Activated CD4-positive, alpha-beta T cell treated with anti-CD3 and anti-CD28 coated beads, Interleukin-2, amount 10 ng/mL, durations not matched to agents 24 days and 14 days (primary cell): ENCODE data around the gene PAK2. TPM values are rescaled to one million over a fixed set of nuclear protein-coding genes. Genes with fewer than 3 reads are reported as not detected.
"Not testable (repeated sequence)": the region's sequence is repeated elsewhere in the genome, so short reads cannot be mapped to it uniquely, and the experiment has no call there.

Source experiments
- DNase-seq: peaks from one replicate; pipeline ENCODE4 v3.0.0; 2022
- H3K27ac Mint-ChIP-seq: one replicate; pipeline ENCODE4 v1.8.0; 2022; ENCODE audit warnings: mild to moderate bottlenecking, mixed read lengths
- H3K27me3 Mint-ChIP-seq: one replicate; pipeline ENCODE4 v1.8.0; 2022; ENCODE audit warnings: mixed read lengths
- H3K36me3 Mint-ChIP-seq: one replicate; pipeline ENCODE4 v1.8.0; 2022; ENCODE audit warnings: low read depth, mild to moderate bottlenecking, mixed read lengths
- H3K4me1 Mint-ChIP-seq: one replicate; pipeline ENCODE4 v1.8.0; 2021; ENCODE audit warnings: mixed read lengths
- H3K4me3 Mint-ChIP-seq: one replicate; pipeline ENCODE4 v1.8.0; 2022; ENCODE audit warnings: mild to moderate bottlenecking, moderate library complexity, mixed read lengths
- H3K9me3 Mint-ChIP-seq: one replicate; pipeline ENCODE4 v1.8.0; 2021; ENCODE audit warnings: mixed read lengths
- intact Hi-C: fragments of 100-400 bp; cut with micrococcal nuclease; formaldehyde crosslinking; loops from one replicate; pipeline ENCODE4 v1.15.1; 2023
- total RNA-seq: library from RNA; stranded (reverse); gene quantifications from 2 replicates; pipeline ENCODE4 v1.2.3, GENCODE V29; 2022

PAK2 gene
- total RNA-seq, 1 donor from 2014 or later, result 81.1 TPM

GRCh38 chr3:196863000-196863399 is 123.3 kb downstream of the PAK2 start:
- peaks cover 11% of the 10 kb centered on the region for H3K9me3 Mint-ChIP-seq
- intact Hi-C loops, H3K27me3 Mint-ChIP-seq, H3K36me3 Mint-ChIP-seq, H3K4me1 Mint-ChIP-seq, H3K4me3 Mint-ChIP-seq, H3K27ac Mint-ChIP-seq, DNase-seq: not testable (repeated sequence)

- Mint-ChIP-seq H3K4me1 (peaks cover 17% of the 10 kb centered on the region), H3K4me3 (peak overlapping the region; percentile 78), H3K36me3 (peaks cover 6% of the 10 kb centered on the region), H3K9me3 (peaks cover 3% of the 10 kb centered on the region), H3K27me3 (no peaks in the 10 kb centered on the region), H3K27ac (peak overlapping the region; percentile 90)
- intact Hi-C loops, result loop anchor here (1.0 kb wide), 3 partner anchors 75 to 128 kb away; partner anchors contain the start of genes NCBP2, PAK2 and PIGZ
- no peak for DNase-seq
These were observed 127.5 kb downstream of the PAK2 start for GRCh38 chr3:196867155-196867506.

- DNase-seq, result peak; percentile 97
- H3K9me3 Mint-ChIP-seq, result peaks cover 3% of the 10 kb centered on the region
- H3K27ac Mint-ChIP-seq, result peak within 1 kb of the TSS; percentile 93
- H3K4me1 Mint-ChIP-seq, result peaks cover 17% of the 10 kb centered on the region
- H3K36me3 Mint-ChIP-seq, result peaks cover 7% of the 10 kb centered on the region
- no peaks in the 10 kb centered on the region for H3K27me3 Mint-ChIP-seq
- peak within 1 kb of the TSS; percentile 96 for H3K4me3 Mint-ChIP-seq
- intact Hi-C loops, result loop anchor here (1.0 kb wide), 4 partner anchors 75 to 258 kb away; partner anchors contain the start of genes NCBP2, PAK2 and PIGZ
These were observed 128.0 kb downstream of the PAK2 start, which contains the start of gene SENP5 for GRCh38 chr3:196867507-196868296. Gene SENP5 (plus strand): TSS chr3:196867920. CDS start chr3:196885182, 17,262 bp downstream.

GRCh38 chr3:196868297-196868661 is 128.6 kb downstream of the PAK2 start:
- Mint-ChIP-seq H3K36me3 (peaks cover 10% of the 10 kb centered on the region), H3K4me3 (peak overlapping the region; percentile 96), H3K27me3 (no peaks in the 10 kb centered on the region), H3K27ac (peak overlapping the region; percentile 93), H3K9me3 (peaks cover 3% of the 10 kb centered on the region), H3K4me1 (peaks cover 17% of the 10 kb centered on the region)
- peak; percentile 77 for DNase-seq
- intact Hi-C loops, result loop anchor here (1.0 kb wide), 1 partner anchor 259 kb away; no protein-coding TSS in a partner anchor

- intact Hi-C loops, result no loop called here
- Mint-ChIP-seq H3K27ac (no peak overlapping the region), H3K4me3 (no peak overlapping the region), H3K4me1 (peaks cover 18% of the 10 kb centered on the region), H3K9me3 (no peaks in the 10 kb centered on the region), H3K27me3 (no peaks in the 10 kb centered on the region), H3K36me3 (peaks cover 13% of the 10 kb centered on the region)
- no peak for DNase-seq
These were observed 132.7 kb downstream of the PAK2 start for GRCh38 chr3:196872316-196872715.

- DNase-seq, result not testable (repeated sequence)
- H3K4me1 Mint-ChIP-seq, result peaks cover 23% of the 10 kb centered on the region
These were observed 134.9 kb downstream of the PAK2 start for GRCh38 chr3:196874511-196875094.

GRCh38 chr3:196875258-196875657 is 135.6 kb downstream of the PAK2 start:
- intact Hi-C loops, result no loop called here
- H3K9me3 Mint-ChIP-seq, result no peaks in the 10 kb centered on the region
- no peak overlapping the region for H3K4me3 Mint-ChIP-seq
- DNase-seq, result no peak
- H3K4me1 Mint-ChIP-seq, result peaks cover 21% of the 10 kb centered on the region
- no peaks in the 10 kb centered on the region for H3K27me3 Mint-ChIP-seq
- no peak overlapping the region for H3K27ac Mint-ChIP-seq
- H3K36me3 Mint-ChIP-seq, result peaks cover 15% of the 10 kb centered on the region

More at GRCh38 chr3:196874511-196875094, 134.9 kb downstream of the PAK2 start:
- H3K36me3 Mint-ChIP-seq, result peaks cover 15% of the 10 kb centered on the region
- H3K4me3 Mint-ChIP-seq, H3K27me3 Mint-ChIP-seq, H3K9me3 Mint-ChIP-seq, H3K27ac Mint-ChIP-seq, intact Hi-C loops: not testable (repeated sequence)

Other genes starting within 250 kb of the PAK2 start
- 32.8 and 33.3 TPM in 2 replicates for gene RNF168, start 236.1 kb upstream of the PAK2 start, total RNA-seq
- not detected in 2 replicates for gene SMCO1, start 224.5 kb upstream of the PAK2 start, total RNA-seq
- 18.4 and 24.5 TPM in 2 replicates for gene WDR53, start 171.3 kb upstream of the PAK2 start, total RNA-seq
- 25.5 and 25.9 TPM in 2 replicates for gene FBXO45, start 171.2 kb upstream of the PAK2 start, total RNA-seq
- gene NRROS, start 100.2 kb upstream of the PAK2 start, total RNA-seq, result 38.2 and 39.0 TPM in 2 replicates
- gene CEP19, start 27.6 kb upstream of the PAK2 start, total RNA-seq, result 3.9 and 4.0 TPM in 2 replicates
- 54.3 and 54.5 TPM in 2 replicates for gene PIGX, start 27.5 kb upstream of the PAK2 start, total RNA-seq
- gene SENP5, start 128.1 kb downstream of the PAK2 start, total RNA-seq, result 44.2 and 47.2 TPM in 2 replicates
- 101 and 105 TPM in 2 replicates for gene NCBP2, start 202.7 kb downstream of the PAK2 start, total RNA-seq
- gene PIGZ, start 229.0 kb downstream of the PAK2 start, total RNA-seq, result 1.7 and 1.9 TPM in 2 replicates